Activated CD4-positive, alpha-beta T cell treated with anti-CD3 and anti-CD28 coated beads, Interleukin-2, amount 10 ng/mL, durations not matched to agents 7 days and 5 days (primary cell): ENCODE results near the gene ALDH1A2. TPM values are rescaled to one million over a fixed set of nuclear protein-coding genes. Genes with fewer than 3 reads are reported as not detected.
A peak's percentile ranks its signal among the peaks of the same experiment; 100 is the strongest.
"Not testable (repeated sequence)": the region's sequence is repeated elsewhere in the genome, so short reads cannot be mapped to it uniquely, and the experiment has no call there.

Experiments
- CTCF ChIA-PET: fragments of 350-600 bp; sonication (Branson Sonifier 250); formaldehyde crosslinking; loops from one replicate; lab custom pipeline; 2021; ENCODE audit warnings: antibody characterized with exemption; lab: Charles Lee
- POLR2A ChIA-PET: fragments of 350-600 bp; sonication (Branson Sonifier 250); formaldehyde crosslinking; loops from one replicate; lab custom pipeline; 2021; ENCODE audit warnings: antibody characterized with exemption; lab: Charles Lee
- DNase-seq: peaks from one replicate; pipeline ENCODE4 v3.0.0-alpha.2; 2020
- H3K27ac Mint-ChIP-seq: one replicate; pipeline ENCODE4 v1.8.0; 2021; ENCODE audit warnings: mild to moderate bottlenecking, moderate library complexity, mixed read lengths
- H3K27me3 Mint-ChIP-seq: one replicate; pipeline ENCODE4 v1.8.0; 2021; ENCODE audit warnings: mixed read lengths
- H3K36me3 Mint-ChIP-seq: one replicate; pipeline ENCODE4 v1.8.0; 2021; ENCODE audit warnings: low read depth, mixed read lengths
- H3K4me1 Mint-ChIP-seq: one replicate; pipeline ENCODE4 v1.8.0; 2021; ENCODE audit warnings: mixed read lengths
- H3K4me3 Mint-ChIP-seq: one replicate; pipeline ENCODE4 v1.8.0; 2021; ENCODE audit warnings: mild to moderate bottlenecking, moderate library complexity, mixed read lengths
- H3K9me3 Mint-ChIP-seq: one replicate; pipeline ENCODE4 v1.8.0; 2021; ENCODE audit warnings: mixed read lengths
- total RNA-seq, 2 experiments: library from RNA; stranded (reverse); gene quantifications; one replicate each; pipeline ENCODE4 v1.2.3, GENCODE V29; 2021

Gene ALDH1A2
- total RNA-seq: not detected

DNA sequence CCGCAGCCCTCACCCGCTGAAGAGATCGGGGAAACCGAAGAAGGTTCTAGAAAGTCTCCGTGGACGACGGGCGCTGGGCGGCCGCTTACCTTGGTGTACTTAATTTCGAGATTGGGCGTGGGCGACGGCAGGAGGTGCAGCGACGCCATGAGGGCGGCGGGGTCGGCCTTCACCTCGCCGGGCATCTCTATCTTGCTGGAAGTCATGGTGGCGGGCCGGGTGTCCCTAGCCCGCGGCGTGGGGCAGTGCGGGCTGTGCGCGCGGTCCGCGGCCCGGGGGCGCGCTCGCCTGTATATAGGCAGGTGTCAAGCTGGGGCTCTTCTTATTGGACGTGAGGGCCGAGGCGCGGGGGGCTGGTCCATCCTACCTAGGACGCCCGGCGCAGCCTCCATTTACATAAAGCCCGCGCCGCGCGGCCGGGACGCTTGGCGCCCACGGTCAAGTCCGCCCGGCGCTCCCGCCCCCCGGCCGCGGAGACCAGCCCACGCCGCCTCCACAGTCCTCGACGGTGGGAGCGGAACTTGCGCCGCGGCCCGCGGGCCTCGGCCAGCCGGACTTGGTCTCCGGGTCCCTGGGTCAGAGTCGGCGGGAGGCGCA, at the start of gene ALDH1A2:
TSS of gene ALDH1A2 (minus strand) at position 267 of the 597 bp plus-strand sequence. CDS start at position 206, 61 bp downstream.
- H3K4me3 Mint-ChIP-seq: peak within 1 kb of the TSS; percentile 33
- no peaks in the 10 kb centered on the region for H3K36me3 Mint-ChIP-seq
- H3K27me3 Mint-ChIP-seq: peaks cover 74% of the 10 kb centered on the region
- H3K9me3 Mint-ChIP-seq: no peaks in the 10 kb centered on the region
- ChIA-PET POLR2A (no interaction called here), CTCF (interaction anchor here (1.3 kb wide), 1 partner anchor 72 kb away, joined by 3 read pairs; no protein-coding TSS in a partner anchor)
- peak within 1 kb of the TSS; percentile 63 for H3K27ac Mint-ChIP-seq
- H3K4me1 Mint-ChIP-seq: peaks cover 4% of the 10 kb centered on the region
- no peak for DNase-seq

DNA sequence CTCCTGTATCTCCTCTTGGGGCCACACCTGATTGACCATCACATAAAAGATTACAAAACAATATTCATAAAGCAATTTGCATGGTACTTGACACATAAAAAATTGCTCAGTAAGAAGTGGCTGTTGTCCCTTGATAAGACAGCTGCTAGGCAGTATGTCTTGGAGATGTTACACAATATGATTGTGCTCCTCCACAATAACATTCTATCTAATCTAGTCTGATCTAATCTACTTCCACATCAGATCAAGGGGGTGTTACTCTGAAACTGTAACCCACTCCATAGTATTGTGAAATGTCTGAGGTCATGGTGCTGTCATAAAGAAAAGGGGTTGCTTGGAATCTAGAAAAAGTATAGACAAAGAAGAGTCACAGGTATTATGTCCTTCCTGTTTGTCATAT, 49.3 kb upstream of the ALDH1A2 start:
- no peak for DNase-seq
- no peak overlapping the region for H3K27ac Mint-ChIP-seq
- no peaks in the 10 kb centered on the region for H3K4me1 Mint-ChIP-seq
- ChIA-PET CTCF (no interaction called here), POLR2A (no interaction called here)
- H3K36me3 Mint-ChIP-seq: no peaks in the 10 kb centered on the region
- no peak overlapping the region for H3K4me3 Mint-ChIP-seq
- peaks cover 18% of the 10 kb centered on the region for H3K27me3 Mint-ChIP-seq
- no peaks in the 10 kb centered on the region for H3K9me3 Mint-ChIP-seq

DNA sequence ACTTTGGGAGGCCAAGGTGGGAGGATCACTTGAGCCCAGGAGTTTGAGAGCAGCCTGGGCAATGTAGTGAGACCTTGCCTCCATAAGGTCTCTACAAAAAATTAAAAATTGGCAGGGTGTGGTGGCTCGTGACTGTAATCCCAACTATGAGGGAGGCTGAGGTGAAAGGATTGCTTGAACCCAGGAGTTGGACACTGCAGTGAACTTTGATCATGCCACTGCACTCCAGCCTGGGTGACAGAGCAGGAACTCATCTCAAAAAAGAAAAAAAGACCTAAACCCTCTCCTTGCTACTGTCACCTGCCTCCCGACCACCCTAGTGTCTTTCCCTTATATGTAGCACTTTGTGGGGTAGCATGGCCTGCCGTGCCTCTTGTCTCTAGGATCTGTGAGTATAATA, 48.9 kb upstream of the ALDH1A2 start:
- Mint-ChIP-seq H3K4me3 (no peak overlapping the region), H3K27me3 (peaks cover 18% of the 10 kb centered on the region), H3K36me3 (no peaks in the 10 kb centered on the region), H3K4me1 (no peaks in the 10 kb centered on the region), H3K9me3 (no peaks in the 10 kb centered on the region), H3K27ac (no peak overlapping the region)
- no peak for DNase-seq
- POLR2A ChIA-PET: no interaction called here
- CTCF ChIA-PET: no interaction called here

DNA sequence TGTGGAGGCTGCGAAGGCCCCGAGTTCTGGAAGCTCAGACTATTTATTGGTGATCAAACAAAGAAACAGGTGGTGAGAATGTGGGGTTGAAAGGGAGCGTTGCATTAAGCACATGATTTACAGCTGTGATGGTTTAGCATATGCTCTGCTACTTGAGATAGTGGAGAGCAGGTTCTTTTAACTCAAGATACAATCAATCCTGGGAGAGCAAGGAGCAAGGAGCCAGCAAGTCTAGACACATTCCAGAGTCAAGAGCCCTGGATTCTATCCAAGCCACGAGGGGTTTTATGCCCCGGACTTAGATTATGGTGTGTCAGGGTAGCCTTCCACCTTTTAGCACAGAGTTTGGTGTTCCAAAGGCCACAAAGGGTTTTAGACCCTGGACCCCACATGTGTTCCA, 47.8 kb upstream of the ALDH1A2 start:
- H3K4me1 Mint-ChIP-seq, H3K27ac Mint-ChIP-seq, H3K36me3 Mint-ChIP-seq, H3K4me3 Mint-ChIP-seq, POLR2A ChIA-PET, DNase-seq, CTCF ChIA-PET, H3K9me3 Mint-ChIP-seq: not testable (repeated sequence)
- peaks cover 18% of the 10 kb centered on the region for H3K27me3 Mint-ChIP-seq

DNA sequence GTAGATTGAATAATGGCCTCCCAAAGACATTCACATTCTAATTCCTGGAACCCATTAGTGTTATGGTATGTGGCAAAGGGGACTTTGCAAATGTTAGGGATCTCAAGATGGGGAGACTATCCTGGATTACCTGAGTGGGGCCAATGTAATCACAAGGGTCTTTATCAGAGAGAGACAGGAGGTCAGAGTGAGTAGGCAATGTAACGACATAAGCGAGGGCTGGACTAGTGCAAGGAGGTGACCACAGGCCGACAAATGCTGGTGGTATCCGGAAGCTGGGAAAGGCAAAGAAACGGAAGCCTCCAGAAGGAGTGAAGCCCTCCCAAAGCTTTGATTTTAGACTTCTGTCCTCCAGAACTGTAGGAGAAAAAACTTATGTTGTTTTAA, 46.2 kb upstream of the ALDH1A2 start:
- Mint-ChIP-seq H3K27me3 (peaks cover 20% of the 10 kb centered on the region), H3K9me3 (no peaks in the 10 kb centered on the region), H3K4me1 (no peaks in the 10 kb centered on the region), H3K36me3 (no peaks in the 10 kb centered on the region), H3K4me3 (no peak overlapping the region), H3K27ac (no peak overlapping the region)
- no peak for DNase-seq
- POLR2A ChIA-PET: no interaction called here
- CTCF ChIA-PET: no interaction called here

DNA sequence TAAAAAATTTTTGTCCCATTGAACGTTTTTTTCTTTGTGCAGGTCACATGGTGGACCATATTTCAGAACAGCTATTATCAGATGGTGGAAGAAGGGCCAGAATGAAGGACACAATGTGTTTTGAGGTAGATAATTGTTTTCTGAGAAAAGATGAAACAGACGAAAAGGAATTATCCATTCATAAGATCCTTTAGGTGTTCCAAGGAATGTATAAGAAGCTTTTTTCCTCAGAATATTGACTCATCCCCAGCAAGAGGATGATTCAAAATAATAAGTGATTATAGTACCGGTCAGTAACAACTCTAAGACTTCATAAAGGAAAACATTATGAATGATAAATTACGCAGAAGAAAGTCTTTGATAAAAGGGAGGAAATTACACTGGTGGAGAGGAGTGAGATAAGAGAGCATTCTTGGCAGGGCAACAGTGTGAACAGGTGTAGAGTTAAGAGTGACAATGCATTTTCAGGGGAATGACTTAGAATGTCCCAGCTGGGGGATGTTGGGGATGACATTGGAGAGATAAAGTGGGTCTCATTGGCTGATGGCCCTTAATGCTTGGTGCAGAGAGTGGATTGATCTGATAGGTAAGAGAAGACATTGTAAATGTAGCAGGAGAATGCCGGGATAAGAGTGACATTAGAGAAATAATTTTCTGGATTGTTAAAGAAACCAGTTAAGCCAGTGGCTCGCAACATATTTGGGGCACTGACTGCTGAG, 45.6 kb upstream of the ALDH1A2 start:
- Mint-ChIP-seq H3K9me3 (no peaks in the 10 kb centered on the region), H3K27me3 (peaks cover 22% of the 10 kb centered on the region), H3K4me3 (no peak overlapping the region), H3K27ac (no peak overlapping the region), H3K36me3 (no peaks in the 10 kb centered on the region), H3K4me1 (no peaks in the 10 kb centered on the region)
- ChIA-PET CTCF (no interaction called here), POLR2A (no interaction called here)
- no peak for DNase-seq

DNA sequence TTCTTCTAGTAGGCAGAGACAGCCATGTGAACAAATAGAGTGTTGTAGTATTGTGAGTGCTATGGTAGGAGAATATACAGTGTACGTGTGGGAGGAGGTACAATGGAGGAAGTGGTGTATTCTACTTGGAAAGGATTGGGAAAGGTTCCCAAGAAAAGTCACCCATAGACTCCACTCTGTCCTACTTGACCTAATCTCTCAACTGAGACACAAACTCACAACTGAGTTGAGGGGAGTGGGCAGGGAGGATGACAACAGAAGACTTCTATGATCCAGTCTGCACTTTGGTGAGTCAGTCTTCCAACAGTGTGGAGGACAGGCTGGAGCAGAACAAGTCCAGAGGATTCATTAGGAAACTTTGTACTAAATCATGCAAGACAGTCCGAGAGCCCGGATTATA, 43.9 kb upstream of the ALDH1A2 start:
- no peak overlapping the region for H3K4me3 Mint-ChIP-seq
- no peak overlapping the region for H3K27ac Mint-ChIP-seq
- POLR2A ChIA-PET: no interaction called here

DNA sequence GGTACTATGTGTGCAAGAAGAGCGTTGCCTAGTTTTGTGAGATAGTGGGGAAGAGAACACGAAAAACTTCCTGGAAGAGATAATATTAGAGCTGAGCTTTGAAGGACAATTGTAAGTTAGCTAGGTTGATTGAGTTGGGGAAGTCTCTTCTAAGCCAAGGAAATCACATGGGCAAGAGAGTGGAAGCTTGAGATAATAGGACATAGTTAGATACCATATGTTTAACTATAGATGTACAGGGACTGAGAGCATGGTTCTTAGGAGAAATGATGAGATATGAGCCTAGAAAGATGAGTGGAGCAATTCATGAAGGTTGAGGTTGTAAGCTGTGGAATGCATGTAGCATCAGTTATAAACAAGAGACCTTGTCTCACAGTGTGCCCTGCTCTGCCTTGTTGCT, 42.6 kb upstream of the ALDH1A2 start:
- H3K27me3 Mint-ChIP-seq: peaks cover 18% of the 10 kb centered on the region
- CTCF ChIA-PET: interaction anchor here (1.6 kb wide), 1 partner anchor 20 kb away, joined by 4 read pairs; no protein-coding TSS in a partner anchor
- POLR2A ChIA-PET: no interaction called here
- H3K4me1 Mint-ChIP-seq: no peaks in the 10 kb centered on the region
- DNase-seq: no peak
- no peak overlapping the region for H3K27ac Mint-ChIP-seq
- no peak overlapping the region for H3K4me3 Mint-ChIP-seq
- no peaks in the 10 kb centered on the region for H3K9me3 Mint-ChIP-seq
- no peaks in the 10 kb centered on the region for H3K36me3 Mint-ChIP-seq

More for the DNA sequence above, 43.9 kb upstream of the ALDH1A2 start:
- DNase-seq: no peak
- Mint-ChIP-seq H3K9me3 (no peaks in the 10 kb centered on the region), H3K4me1 (no peaks in the 10 kb centered on the region), H3K36me3 (no peaks in the 10 kb centered on the region), H3K27me3 (peaks cover 16% of the 10 kb centered on the region)
- CTCF ChIA-PET: no interaction called here

DNA sequence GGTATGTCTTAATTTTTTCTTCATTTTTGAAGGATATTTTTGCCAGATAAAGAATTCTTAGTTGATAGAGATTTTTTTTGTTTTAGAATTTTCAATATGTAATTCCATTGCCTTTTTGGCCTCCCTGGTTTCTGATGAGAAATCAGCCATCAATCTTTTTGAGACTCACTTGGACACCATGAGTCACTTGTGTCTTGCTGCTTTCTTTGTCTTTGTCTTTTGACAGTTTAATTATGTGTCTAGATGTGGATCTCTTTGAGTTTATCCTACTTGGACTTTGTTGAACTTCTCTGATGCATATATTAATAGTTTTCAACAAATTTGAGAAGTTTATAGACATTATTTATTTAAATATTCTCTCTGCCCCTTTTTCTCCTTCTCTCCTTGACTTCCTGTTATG, 38.0 kb upstream of the ALDH1A2 start:
- H3K4me1 Mint-ChIP-seq: no peaks in the 10 kb centered on the region
- H3K4me3 Mint-ChIP-seq: no peak overlapping the region
- ChIA-PET CTCF (no interaction called here), POLR2A (no interaction called here)
- H3K27me3 Mint-ChIP-seq: peaks cover 36% of the 10 kb centered on the region
- DNase-seq: no peak
- no peaks in the 10 kb centered on the region for H3K36me3 Mint-ChIP-seq
- H3K27ac Mint-ChIP-seq: no peak overlapping the region
- no peaks in the 10 kb centered on the region for H3K9me3 Mint-ChIP-seq

DNA sequence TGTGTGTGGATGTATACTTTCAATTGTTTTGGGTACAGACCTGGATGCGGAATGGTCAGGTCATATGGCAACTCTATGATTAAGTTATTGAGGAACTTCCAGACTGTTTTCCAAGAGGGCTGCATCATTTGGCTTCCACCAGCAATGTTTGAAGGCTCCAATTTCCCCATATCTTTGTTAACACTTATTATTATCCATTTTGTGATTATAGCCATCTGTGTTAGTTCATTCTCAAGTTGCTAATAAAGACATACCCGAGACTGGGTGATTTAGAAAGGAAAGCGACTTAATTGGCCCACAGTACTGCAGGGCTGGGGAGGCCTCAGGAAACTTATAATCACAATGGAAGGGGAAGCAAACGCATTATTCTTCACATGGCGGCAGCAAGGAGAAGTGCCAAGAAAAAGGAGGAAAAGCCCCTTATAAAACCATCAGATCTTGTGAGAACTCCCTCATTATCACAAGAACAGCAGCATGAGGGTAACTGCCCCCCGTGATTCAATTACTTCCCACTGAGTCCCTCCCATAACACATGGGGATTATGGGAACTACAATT, 31.1 kb upstream of the ALDH1A2 start:
- Mint-ChIP-seq H3K4me1 (no peaks in the 10 kb centered on the region), H3K27me3 (peaks cover 24% of the 10 kb centered on the region), H3K9me3 (no peaks in the 10 kb centered on the region), H3K4me3 (no peak overlapping the region), H3K27ac (no peak overlapping the region), H3K36me3 (no peaks in the 10 kb centered on the region)
- ChIA-PET CTCF (no interaction called here), POLR2A (no interaction called here)
- DNase-seq: no peak

DNA sequence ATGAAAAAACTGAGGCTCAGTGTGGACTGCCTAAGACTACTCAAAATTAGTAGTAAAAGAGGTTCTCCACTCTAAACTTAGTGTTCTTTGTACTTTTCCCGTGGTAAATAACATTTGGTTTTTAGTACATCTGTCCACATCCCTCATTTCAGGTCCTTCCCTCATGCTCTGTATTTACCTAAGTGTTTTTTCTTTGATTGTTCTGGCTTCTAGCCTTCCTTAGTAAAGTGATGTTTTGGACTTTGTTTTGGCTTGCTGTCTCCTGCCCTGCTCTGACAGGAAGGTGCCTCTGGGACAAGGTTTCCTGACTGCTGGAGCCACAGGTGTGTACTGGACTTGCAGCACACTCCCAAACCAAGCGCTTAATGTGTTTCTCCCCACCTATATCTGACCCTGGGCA, 29.9 kb upstream of the ALDH1A2 start:
- no peaks in the 10 kb centered on the region for H3K4me1 Mint-ChIP-seq
- no peak overlapping the region for H3K27ac Mint-ChIP-seq
- ChIA-PET CTCF (no interaction called here), POLR2A (no interaction called here)
- no peak overlapping the region for H3K4me3 Mint-ChIP-seq
- H3K9me3 Mint-ChIP-seq: no peaks in the 10 kb centered on the region
- DNase-seq: no peak
- H3K36me3 Mint-ChIP-seq: no peaks in the 10 kb centered on the region
- H3K27me3 Mint-ChIP-seq: peaks cover 23% of the 10 kb centered on the region

DNA sequence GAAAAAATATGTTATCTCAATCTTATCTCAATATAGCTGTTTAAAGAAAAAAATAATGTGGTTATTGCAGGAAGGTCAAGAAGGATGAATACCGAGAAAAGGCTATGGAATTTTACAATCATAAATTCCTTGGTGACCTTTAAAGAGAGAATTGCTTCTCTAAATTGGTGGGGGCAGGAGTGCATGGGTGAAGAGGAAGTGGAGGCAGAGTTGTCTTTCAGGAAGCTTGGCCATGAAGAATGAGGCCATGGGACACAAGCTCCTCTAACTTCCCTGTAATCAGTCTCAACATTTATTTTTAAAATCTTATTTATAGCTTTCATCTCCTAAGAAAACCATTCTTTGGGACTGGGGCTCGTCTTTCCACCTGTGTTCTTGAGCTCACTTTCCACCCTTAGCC, 22.4 kb upstream of the ALDH1A2 start:
- DNase-seq: no peak
- Mint-ChIP-seq H3K36me3 (no peaks in the 10 kb centered on the region), H3K27ac (no peak overlapping the region), H3K9me3 (no peaks in the 10 kb centered on the region), H3K4me1 (no peaks in the 10 kb centered on the region), H3K27me3 (peaks cover 39% of the 10 kb centered on the region), H3K4me3 (no peak overlapping the region)
- CTCF ChIA-PET: interaction anchor here (1.2 to 1.7 kb wide), 2 partner anchors 17 to 20 kb away, joined by 4 read pairs; no protein-coding TSS in a partner anchor
- POLR2A ChIA-PET: no interaction called here

DNA sequence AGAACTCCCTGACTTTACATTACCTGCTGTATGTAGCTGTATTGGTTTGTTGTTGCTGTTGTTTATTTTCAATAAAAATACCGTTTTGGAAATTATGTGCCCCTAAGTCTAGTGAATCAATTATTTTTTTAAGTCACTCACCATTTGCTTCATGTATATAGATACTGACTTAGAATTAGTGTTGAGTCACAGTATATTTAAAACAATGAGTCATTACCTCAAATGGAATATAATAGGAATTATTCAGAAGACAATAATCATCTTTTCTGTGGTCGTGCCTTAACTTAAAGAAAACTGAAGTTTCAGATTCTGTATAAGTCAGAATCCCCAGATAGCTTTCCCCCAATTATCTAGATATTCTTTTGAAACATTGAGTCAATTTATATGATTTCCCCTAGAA, 21.0 kb upstream of the ALDH1A2 start:
- POLR2A ChIA-PET: no interaction called here

More for the DNA sequence above, 21.0 kb upstream of the ALDH1A2 start:
- H3K4me1 Mint-ChIP-seq: no peaks in the 10 kb centered on the region
- no peaks in the 10 kb centered on the region for H3K9me3 Mint-ChIP-seq
- DNase-seq: no peak
- H3K27ac Mint-ChIP-seq: no peak overlapping the region
- H3K27me3 Mint-ChIP-seq: peaks cover 39% of the 10 kb centered on the region
- H3K36me3 Mint-ChIP-seq: no peaks in the 10 kb centered on the region
- CTCF ChIA-PET: no interaction called here
- H3K4me3 Mint-ChIP-seq: no peak overlapping the region
